Measurements from ENCODE around the gene MTHFSD. TPM values are rescaled to one million over a fixed set of nuclear protein-coding genes. Genes with fewer than 3 reads are reported as not detected.

The MTHFSD gene
- total and polyA plus RNA-seq, 9 donors: 9.9 to 15.4 (median 12.3) TPM

DNA sequence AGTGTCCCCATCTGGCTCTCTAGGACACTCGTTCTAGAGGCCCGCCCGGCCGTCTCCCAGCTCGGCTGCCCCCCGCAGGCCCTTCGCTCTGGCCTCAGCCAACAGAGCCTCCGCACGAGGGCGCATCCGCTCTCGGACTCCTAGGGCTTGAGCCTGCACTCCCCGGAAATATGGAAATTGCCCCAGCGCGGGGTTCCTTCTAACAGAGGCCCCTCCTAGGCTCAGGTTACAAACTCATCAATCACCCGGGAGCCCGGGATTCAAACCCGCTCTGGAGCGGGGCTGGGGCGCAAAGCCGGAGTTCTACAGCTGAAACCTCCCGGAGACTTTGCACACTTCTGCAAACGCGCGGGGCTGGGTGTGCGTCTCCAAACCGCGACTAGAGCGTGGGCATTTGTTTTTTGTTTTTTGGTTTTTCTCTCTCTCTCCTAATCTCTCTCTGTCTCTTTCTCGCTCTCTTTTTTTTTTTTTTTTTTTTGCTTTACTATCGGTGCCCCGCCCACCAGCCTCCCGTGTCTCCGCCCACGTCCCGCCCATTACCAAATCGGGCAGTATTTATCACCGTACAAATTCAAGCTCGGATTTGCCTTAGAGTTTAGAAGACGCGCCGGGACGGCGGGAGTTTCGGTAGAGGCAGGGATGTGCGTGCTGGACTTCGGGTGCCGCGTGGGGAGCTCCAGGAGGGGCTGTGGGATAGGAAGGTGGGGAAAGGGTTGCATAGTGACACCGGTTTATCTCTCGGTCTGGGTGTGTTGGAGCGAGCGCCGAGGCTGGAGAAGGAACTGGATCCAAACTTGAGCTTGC, 20.9 kb upstream of the MTHFSD start:
- under 1% methylated on average over 39 of the region's 54 CpGs for WGBS (ENCODE audit: insufficient coverage)
- Histone ChIP-seq H3K27me3 (ENCODE audit: control insufficient read depth, insufficient read depth, low read length) (peaks cover 95% of the 10 kb centered on the region), H3K9me3 (replicated peaks; ENCODE audit: control insufficient read depth, low read depth, low read length) (no peaks in the 10 kb centered on the region), H3K4me1 (ENCODE audit: control insufficient read depth, insufficient read depth, low read length) (peaks cover 16% of the 10 kb centered on the region), H3K36me3 (ENCODE audit: control insufficient read depth, insufficient read depth, low read length) (no peaks in the 10 kb centered on the region), H3K4me3 (ENCODE audit: low read length) (peak overlapping the region; percentile 18), H3K27ac (ENCODE audit: low read length) (no peak overlapping the region)
- peak; percentile 78 for DNase-seq

GRCh38 chr16:86575095-86575685, 20.2 kb upstream of the MTHFSD start:
- peaks cover 97% of the 10 kb centered on the region for H3K27me3 ChIP-seq (ENCODE audit: control insufficient read depth, insufficient read depth, low read length)
- H3K4me3 ChIP-seq (ENCODE audit: low read length): no peak overlapping the region
- H3K4me1 ChIP-seq (ENCODE audit: control insufficient read depth, insufficient read depth, low read length): peaks cover 16% of the 10 kb centered on the region
- no peaks in the 10 kb centered on the region for H3K36me3 ChIP-seq (ENCODE audit: control insufficient read depth, insufficient read depth, low read length)
- WGBS (ENCODE audit: insufficient coverage): 34% methylated on average over 11 of the region's 17 CpGs
- H3K9me3 ChIP-seq (replicated peaks; ENCODE audit: control insufficient read depth, low read depth, low read length): no peaks in the 10 kb centered on the region
- DNase-seq: no peak
- H3K27ac ChIP-seq (ENCODE audit: low read length): no peak overlapping the region

DNA sequence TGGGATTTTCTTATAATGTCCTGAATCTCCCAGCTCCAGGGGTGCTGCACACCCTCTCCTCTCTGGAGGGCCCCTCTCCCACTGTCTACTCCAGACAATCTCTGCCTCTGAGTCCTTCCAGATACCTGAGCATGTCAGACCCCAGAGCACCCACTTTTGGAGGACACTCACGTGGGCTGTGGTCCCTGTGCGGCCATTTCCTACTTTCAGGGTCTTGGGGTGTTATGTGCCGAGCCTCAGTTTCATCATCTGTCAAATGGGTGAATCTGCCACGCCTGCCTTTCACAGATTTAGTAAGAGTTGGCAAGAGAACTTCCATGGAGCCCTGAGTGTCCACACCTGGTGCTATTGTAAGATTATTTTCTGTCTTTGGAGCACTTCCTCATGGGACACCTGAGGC, 19.6 kb upstream of the MTHFSD start:
- no peak overlapping the region for H3K27ac ChIP-seq (ENCODE audit: low read length)
- H3K9me3 ChIP-seq (replicated peaks; ENCODE audit: control insufficient read depth, low read depth, low read length): no peaks in the 10 kb centered on the region
- H3K36me3 ChIP-seq (ENCODE audit: control insufficient read depth, insufficient read depth, low read length): no peaks in the 10 kb centered on the region
- WGBS (ENCODE audit: insufficient coverage): 44% methylated on average over 4 of the region's 4 CpGs
- H3K27me3 ChIP-seq (ENCODE audit: control insufficient read depth, insufficient read depth, low read length): peaks cover 97% of the 10 kb centered on the region
- H3K4me1 ChIP-seq (ENCODE audit: control insufficient read depth, insufficient read depth, low read length): peaks cover 16% of the 10 kb centered on the region
- no peak overlapping the region for H3K4me3 ChIP-seq (ENCODE audit: low read length)
- DNase-seq: no peak

DNA sequence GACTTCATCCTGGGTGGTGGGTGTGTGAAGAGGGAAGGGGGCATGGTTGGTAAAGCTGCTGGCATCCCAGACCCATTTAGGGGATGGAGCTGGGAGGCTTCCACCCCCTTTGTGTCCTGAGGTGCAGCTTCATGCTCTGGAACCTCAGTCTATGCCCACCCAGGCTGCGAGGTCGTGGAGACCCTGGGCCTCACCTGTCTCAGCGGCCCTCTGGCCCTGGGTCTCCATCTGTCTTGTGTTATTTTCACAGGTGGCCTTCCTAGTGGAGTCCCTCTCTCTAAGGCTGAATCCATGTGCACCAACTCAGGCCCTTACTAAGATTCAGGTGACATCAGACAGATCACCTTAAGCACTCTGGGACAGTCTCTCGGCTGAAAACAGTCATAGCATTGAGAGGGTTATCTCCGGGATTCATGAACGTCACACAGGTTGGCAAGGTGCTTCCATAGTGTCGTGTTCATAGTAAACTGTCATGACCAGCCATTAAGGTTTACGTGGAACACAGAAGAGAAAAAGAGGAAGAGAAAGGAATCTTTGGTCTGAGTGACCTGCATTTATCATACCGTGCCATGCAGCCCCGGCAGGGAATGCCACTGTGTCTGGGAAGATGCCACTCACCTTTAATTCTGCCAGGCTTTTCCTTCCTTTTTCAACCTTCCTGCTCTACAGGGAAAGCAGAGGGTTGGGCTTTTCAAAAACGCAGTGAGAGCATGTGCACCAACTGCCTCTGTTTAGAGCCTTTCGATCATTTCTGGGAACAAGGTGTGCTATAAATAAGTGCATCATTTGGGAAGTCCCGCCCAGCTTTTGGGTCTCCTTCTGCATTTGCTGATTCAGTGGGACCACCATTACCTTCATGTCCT, 18.8 kb upstream of the MTHFSD start:
- DNase-seq: no peak
- H3K4me1 ChIP-seq (ENCODE audit: control insufficient read depth, insufficient read depth, low read length): peaks cover 15% of the 10 kb centered on the region
- WGBS (ENCODE audit: insufficient coverage): 48% methylated on average over 8 of the region's 13 CpGs
- H3K9me3 ChIP-seq (replicated peaks; ENCODE audit: control insufficient read depth, low read depth, low read length): no peaks in the 10 kb centered on the region
- no peak overlapping the region for H3K4me3 ChIP-seq (ENCODE audit: low read length)
- H3K27ac ChIP-seq (ENCODE audit: low read length): no peak overlapping the region
- H3K27me3 ChIP-seq (ENCODE audit: control insufficient read depth, insufficient read depth, low read length): peaks cover 95% of the 10 kb centered on the region
- no peaks in the 10 kb centered on the region for H3K36me3 ChIP-seq (ENCODE audit: control insufficient read depth, insufficient read depth, low read length)

DNA sequence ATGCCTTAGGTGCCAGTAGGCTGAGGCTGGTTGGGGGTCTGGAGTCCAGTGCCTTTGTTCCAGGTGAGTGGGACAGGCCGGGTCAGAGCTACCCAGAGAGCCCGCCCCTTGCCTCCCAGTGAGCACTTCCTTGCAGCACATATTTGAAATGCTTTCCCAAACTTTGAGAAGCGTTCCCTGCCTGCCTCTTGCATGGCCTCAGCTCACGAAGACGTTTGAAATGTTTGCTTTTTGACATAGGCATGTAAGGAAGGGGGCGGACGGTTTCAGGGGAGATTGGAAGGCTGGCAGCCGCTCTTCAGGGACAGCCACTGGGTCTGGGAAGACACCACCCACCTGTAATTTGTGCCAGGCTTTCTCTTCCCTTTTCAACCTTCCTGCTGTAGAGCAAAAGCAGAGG, 18.2 kb upstream of the MTHFSD start:
- 36% methylated on average over 8 of the region's 8 CpGs for WGBS (ENCODE audit: insufficient coverage)
- Histone ChIP-seq H3K36me3 (ENCODE audit: control insufficient read depth, insufficient read depth, low read length) (no peaks in the 10 kb centered on the region), H3K4me1 (ENCODE audit: control insufficient read depth, insufficient read depth, low read length) (peaks cover 10% of the 10 kb centered on the region), H3K4me3 (ENCODE audit: low read length) (no peak overlapping the region), H3K27ac (ENCODE audit: low read length) (no peak overlapping the region), H3K27me3 (ENCODE audit: control insufficient read depth, insufficient read depth, low read length) (peaks cover 94% of the 10 kb centered on the region), H3K9me3 (replicated peaks; ENCODE audit: control insufficient read depth, low read depth, low read length) (no peaks in the 10 kb centered on the region)
- no peak for DNase-seq

- no peak overlapping the region for H3K4me3 ChIP-seq (ENCODE audit: low read length)
- H3K4me1 ChIP-seq (ENCODE audit: control insufficient read depth, insufficient read depth, low read length): peaks cover 10% of the 10 kb centered on the region
- peaks cover 92% of the 10 kb centered on the region for H3K27me3 ChIP-seq (ENCODE audit: control insufficient read depth, insufficient read depth, low read length)
- 47% methylated on average over 6 of the region's 8 CpGs for WGBS (ENCODE audit: insufficient coverage)
- no peak overlapping the region for H3K27ac ChIP-seq (ENCODE audit: low read length)
- DNase-seq: no peak
- no peaks in the 10 kb centered on the region for H3K36me3 ChIP-seq (ENCODE audit: control insufficient read depth, insufficient read depth, low read length)
- H3K9me3 ChIP-seq (replicated peaks; ENCODE audit: control insufficient read depth, low read depth, low read length): no peaks in the 10 kb centered on the region
These were observed 17.6 kb upstream of the MTHFSD start for GRCh38 chr16:86572606-86573005.

GRCh38 chr16:86572041-86572521, 17.0 kb upstream of the MTHFSD start:
- H3K36me3 ChIP-seq (ENCODE audit: control insufficient read depth, insufficient read depth, low read length): no peaks in the 10 kb centered on the region
- H3K27ac ChIP-seq (ENCODE audit: low read length): no peak overlapping the region
- H3K27me3 ChIP-seq (ENCODE audit: control insufficient read depth, insufficient read depth, low read length): peaks cover 92% of the 10 kb centered on the region
- no peaks in the 10 kb centered on the region for H3K9me3 ChIP-seq (replicated peaks; ENCODE audit: control insufficient read depth, low read depth, low read length)
- H3K4me3 ChIP-seq (ENCODE audit: low read length): no peak overlapping the region
- H3K4me1 ChIP-seq (ENCODE audit: control insufficient read depth, insufficient read depth, low read length): peaks cover 12% of the 10 kb centered on the region
- DNase-seq: no peak
- 45% methylated on average over 9 of the region's 12 CpGs for WGBS (ENCODE audit: insufficient coverage)

- Histone ChIP-seq H3K4me1 (ENCODE audit: control insufficient read depth, insufficient read depth, low read length) (peaks cover 13% of the 10 kb centered on the region), H3K4me3 (ENCODE audit: low read length) (no peak overlapping the region), H3K36me3 (ENCODE audit: control insufficient read depth, insufficient read depth, low read length) (no peaks in the 10 kb centered on the region), H3K9me3 (replicated peaks; ENCODE audit: control insufficient read depth, low read depth, low read length) (no peaks in the 10 kb centered on the region), H3K27me3 (ENCODE audit: control insufficient read depth, insufficient read depth, low read length) (peaks cover 90% of the 10 kb centered on the region), H3K27ac (ENCODE audit: low read length) (no peak overlapping the region)
- DNase-seq: no peak
- 52% methylated on average over 8 of the region's 10 CpGs for WGBS (ENCODE audit: insufficient coverage)
These were observed 16.5 kb upstream of the MTHFSD start for GRCh38 chr16:86571530-86571915.

GRCh38 chr16:86570558-86571529, 15.8 kb upstream of the MTHFSD start:
- Histone ChIP-seq H3K27me3 (ENCODE audit: control insufficient read depth, insufficient read depth, low read length) (peaks cover 90% of the 10 kb centered on the region), H3K4me1 (ENCODE audit: control insufficient read depth, insufficient read depth, low read length) (peaks cover 12% of the 10 kb centered on the region), H3K9me3 (replicated peaks; ENCODE audit: control insufficient read depth, low read depth, low read length) (no peaks in the 10 kb centered on the region), H3K27ac (ENCODE audit: low read length) (no peak overlapping the region), H3K36me3 (ENCODE audit: control insufficient read depth, insufficient read depth, low read length) (no peaks in the 10 kb centered on the region), H3K4me3 (ENCODE audit: low read length) (no peak overlapping the region)
- no peak for DNase-seq
- 36% methylated on average over 14 of the region's 28 CpGs for WGBS (ENCODE audit: insufficient coverage)

All from muscle of leg (tissue), 11 donors.